Measurements from ENCODE around the gene DNAJB11.
A peak's percentile ranks its signal among the peaks of the same experiment; 100 is the strongest.
"Not testable (repeated sequence)": the region's sequence is repeated elsewhere in the genome, so short reads cannot be mapped to it uniquely, and the experiment has no call there.

Gene DNAJB11

GRCh38 chr3:186552408-186553031 is 18.0 kb upstream of the DNAJB11 start:
- no peak for DNase-seq

- no peak for DNase-seq
Measured at GRCh38 chr3:186564586-186564985, 5.9 kb upstream of the DNAJB11 start.

- DNase-seq = no peak
Measured at GRCh38 chr3:186566772-186567071, 3.8 kb upstream of the DNAJB11 start.

- DNase-seq = peak; percentile 99
Measured at GRCh38 chr3:186567072-186567921, 3.2 kb upstream of the DNAJB11 start, which contains the start of gene TBCCD1. Gene TBCCD1, minus strand, starts transcription at chr3:186567339. Its CDS starts 3,010 bp downstream, at chr3:186564329.

- not testable (repeated sequence) for DNase-seq
Measured at GRCh38 chr3:186569361-186569760, 1.2 kb upstream of the DNAJB11 start.

- DNase-seq = no peak
Measured at GRCh38 chr3:186569779-186570095, 783 bp upstream of the DNAJB11 start.

GRCh38 chr3:186570941-186571643 is 572 bp downstream of the DNAJB11 start:
- DNase-seq = no peak

- DNase-seq = no peak
Measured at GRCh38 chr3:186571644-186572013, 1.1 kb downstream of the DNAJB11 start.

- no peak for DNase-seq
Measured at GRCh38 chr3:186577521-186577920, 7.0 kb downstream of the DNAJB11 start.

- no peak for DNase-seq
Measured at GRCh38 chr3:186580785-186581184, 10.3 kb downstream of the DNAJB11 start.

GRCh38 chr3:186582541-186582940 is 12.0 kb downstream of the DNAJB11 start:
- no peak for DNase-seq

- DNase-seq = no peak
Measured at GRCh38 chr3:186583831-186584230, 13.3 kb downstream of the DNAJB11 start.

GRCh38 chr3:186586245-186586644 is 15.7 kb downstream of the DNAJB11 start:
- not testable (repeated sequence) for DNase-seq

- no peak for DNase-seq
Measured at GRCh38 chr3:186587183-186587582, 16.7 kb downstream of the DNAJB11 start.

- no peak for DNase-seq
Measured at GRCh38 chr3:186588632-186589031, 18.1 kb downstream of the DNAJB11 start.

- no peak for DNase-seq
Measured at GRCh38 chr3:186589121-186589520, 18.6 kb downstream of the DNAJB11 start.

GRCh38 chr3:186589856-186590579 is 19.5 kb downstream of the DNAJB11 start:
- DNase-seq = no peak

- no peak for DNase-seq
Measured at GRCh38 chr3:186590580-186591295, 20.2 kb downstream of the DNAJB11 start.

- no peak for DNase-seq
Measured at GRCh38 chr3:186592682-186593081, 22.2 kb downstream of the DNAJB11 start.

- no peak for DNase-seq
Measured at GRCh38 chr3:186593862-186594261, 23.3 kb downstream of the DNAJB11 start.

GRCh38 chr3:186594591-186595113 is 24.1 kb downstream of the DNAJB11 start:
- DNase-seq = no peak

GRCh38 chr3:186596568-186597287 is 26.2 kb downstream of the DNAJB11 start:
- no peak for DNase-seq

All from activated T-cell treated with anti-CD3 and anti-CD28 coated beads, Interleukin-2, amount 50 U/mL, for 1 hour (primary cell).